K562 (cell line): Measurements from ENCODE around the gene PCSK6. TPM values are rescaled to one million over a fixed set of nuclear protein-coding genes. Genes with fewer than 3 reads are reported as not detected.

Source experiments
- ATAC-seq: fragments of 200-7000 bp; cut with Tn5 transposase; 3 replicates; pipeline ENCODE4 v1.9.1; 2020; ENCODE audit warnings: moderate library complexity
- BruUV-seq: library from RNA; stranded (reverse); fragments of 400-500 nt; replicated peaks from 2 replicates; lab custom pipeline; 2021; lab: Mats Ljungman, UMichigan
- CTCF ChIA-PET: fragments of 300-600 bp; formaldehyde crosslinking; extraction: SDS; loops from one replicate; lab custom pipeline; 2021; ENCODE audit warnings: low intra/inter-chr PET ratio; lab: Yijun Ruan, JAX
- POLR2A ChIA-PET: fragments of 300-600, 350-650 bp; sonication (Branson Sonifier 250); formaldehyde crosslinking; extraction: SDS; loops from one replicate; lab custom pipeline; 2021; ENCODE audit warnings: antibody characterized with exemption, inconsistent platforms; lab: Yijun Ruan, JAX
- DNase-seq, 4 experiments: peaks; one replicate each; pipeline versions ENCODE4 v3.0.0 to v3.0.0-alpha.2; 2011 to 2018; ENCODE audit warnings: low spot score in 3 of 4, mixed read lengths in 3 of 4; ENCODE audit errors: extremely low read depth in 1 of 4
- FAIRE-seq: peaks from 2 replicates; lab custom pipeline; 2011; peaks lifted over from hg19 to GRCh38; lab: Jason Lieb, UNC
- H2AFZ ChIP-seq: 2 replicates; pipeline ENCODE4 v1.6.0; 2011; ENCODE audit warnings: low read depth, low read length, control low read depth, inconsistent platforms
- H3K27ac ChIP-seq: fragments of 200-600 bp; 3 replicates; pipeline ENCODE4 v1.8.0; 2011; ENCODE audit warnings: low read depth, mild to moderate bottlenecking, control low read depth, inconsistent platforms, low read length, moderate library complexity, mixed read lengths; ENCODE audit errors: extremely low read depth
- H3K27me3 ChIP-seq, 2 experiments: fragments of 300-600 bp in 1 of 2; 2 replicates in 1 of 2; 3 replicates in 1 of 2; pipeline versions ENCODE4 v1.6.0 to v1.8.0; 2011; ENCODE audit warnings: inconsistent platforms in 2 of 2, low read length in 2 of 2, mild to moderate bottlenecking in 1 of 2, mixed read lengths in 1 of 2, moderate library complexity in 1 of 2; ENCODE audit not compliant: control insufficient read depth in 2 of 2, insufficient read depth in 2 of 2
- H3K36me3 ChIP-seq: fragments of 300-600 bp; 3 replicates; pipeline ENCODE4 v1.8.0; 2011; ENCODE audit warnings: mild to moderate bottlenecking, low read length, inconsistent platforms; ENCODE audit not compliant: control insufficient read depth, insufficient read depth
- H3K4me1 ChIP-seq, 2 experiments: fragments of 200-600 bp in 1 of 2; replicated peaks in 1 of 2; 2 replicates in 1 of 2; 3 replicates in 1 of 2; pipeline versions ENCODE4 v1.5.1 to v1.8.0; 2011; ENCODE audit warnings: inconsistent platforms in 2 of 2, low read length in 2 of 2, mild to moderate bottlenecking in 1 of 2, mixed read lengths in 1 of 2, moderate library complexity in 1 of 2; ENCODE audit not compliant: control insufficient read depth in 2 of 2, insufficient read depth in 2 of 2
- H3K4me2 ChIP-seq: 2 replicates; pipeline ENCODE4 v1.6.1; 2011; ENCODE audit warnings: low read length, control low read depth, inconsistent platforms, mixed read lengths; ENCODE audit not compliant: insufficient read depth
- H3K4me3 ChIP-seq: fragments of 200-600 bp; sonication (generic), shearing (Covaris generic); 2 replicates; pipeline ENCODE4 v1.5.1; 2016; ENCODE audit warnings: control low read depth, inconsistent platforms
- H3K79me2 ChIP-seq: fragments of 200-600 bp; 3 replicates; pipeline ENCODE4 v1.8.0; 2011; ENCODE audit warnings: low read length, inconsistent platforms; ENCODE audit not compliant: control insufficient read depth, insufficient read depth
- H3K9ac ChIP-seq, 2 experiments: 2 replicates each; pipeline versions ENCODE4 v1.6.0 to v1.6.1; 2011; ENCODE audit warnings: low read depth in 2 of 2, low read length in 2 of 2, control low read depth in 1 of 2, inconsistent platforms in 1 of 2, mild to moderate bottlenecking in 1 of 2, mixed read lengths in 1 of 2; ENCODE audit not compliant: insufficient read depth in 1 of 2
- H3K9me1 ChIP-seq: one replicate; pipeline ENCODE4 v1.6.0; 2011; ENCODE audit warnings: inconsistent platforms, mild to moderate bottlenecking, low read length, moderate library complexity; ENCODE audit not compliant: control insufficient read depth, insufficient read depth
- H3K9me3 ChIP-seq: replicated peaks from 2 replicates; pipeline ENCODE4 v1.5.1; 2011; ENCODE audit warnings: low read depth, low read length, inconsistent platforms; ENCODE audit not compliant: control insufficient read depth, insufficient read depth
- H4K20me1 ChIP-seq: replicated peaks from 2 replicates; pipeline ENCODE4 v1.6.1; 2011; ENCODE audit warnings: low read length, inconsistent platforms, mixed read lengths; ENCODE audit not compliant: control insufficient read depth, insufficient read depth
- MTA3 ChIP-seq: fragments of 450-650 bp; formaldehyde crosslinking; IDR thresholded peaks from 2 replicates; pipeline ENCODE4 v1.6.1; 2017; ENCODE audit warnings: mild to moderate bottlenecking, borderline replicate concordance
- NFXL1 ChIP-seq: fragments of 450-650 bp; formaldehyde crosslinking; IDR thresholded peaks from 2 replicates; pipeline ENCODE4 v1.4.0; 2021; ENCODE audit warnings: mild to moderate bottlenecking
- POLR2B ChIP-seq: fragments of 450-650 bp; IDR thresholded peaks from 2 replicates; pipeline ENCODE4 v1.6.1; 2018; ENCODE audit warnings: low read depth; ENCODE audit not compliant: partially characterized antibody
- RHOXF2B ChIP-seq: fragments of 250-450 bp; sonication (Bioruptor Pico); conservative IDR thresholded peaks from 2 replicates; pipeline ENCODE4 v1.5.1; 2021
- SRSF9 ChIP-seq: fragments of 200-400 bp; formaldehyde crosslinking; IDR thresholded peaks from 2 replicates; pipeline ENCODE4 v1.6.1; 2017; ENCODE audit warnings: low read depth, low read length, borderline replicate concordance
- TOE1 ChIP-seq, 2 experiments: fragments of 450-650 bp in 1 of 2; sonication (generic) in 1 of 2; formaldehyde crosslinking in 1 of 2; IDR thresholded peaks; 2 replicates each; pipeline versions ENCODE4 v1.7.1 to v1.8.0; 2016 to 2022; ENCODE audit warnings: borderline replicate concordance in 2 of 2, mild to moderate bottlenecking in 2 of 2, antibody characterized with exemption in 1 of 2, inconsistent platforms in 1 of 2, low read depth in 1 of 2, missing genetic modification reagents in 1 of 2, moderate library complexity in 1 of 2
- ZBTB1 ChIP-seq: sonication (generic); formaldehyde crosslinking; IDR thresholded peaks from 2 replicates; pipeline ENCODE4 v1.8.1; 2023; ENCODE audit warnings: missing genetic modification reagents, low read depth, mild to moderate bottlenecking, borderline replicate concordance
- ZNF778 ChIP-seq: fragments of 450-650 bp; formaldehyde crosslinking; IDR thresholded peaks from 2 replicates; pipeline ENCODE4 v1.4.0; 2020; ENCODE audit warnings: mild to moderate bottlenecking, moderate library complexity
- WGBS: fragments of 100-300 bp; shearing (Covaris generic); methylation state at CpG from one replicate; pipeline ENCODE4 v1.1.6; 2016; ENCODE audit warnings: low coverage, mixed read lengths; ENCODE audit not compliant: insufficient coverage; ENCODE audit errors: missing lambda C conversion rate; 5-methylcytosine and 5-hydroxymethylcytosine counted together
- in situ Hi-C: fragments of 300-500 bp; cut with MboI; formaldehyde crosslinking; loops from 4 replicates; pipeline ENCODE4 v1.15.0; 2018; ENCODE audit warnings: inconsistent platforms, mixed read lengths
- intact Hi-C: fragments of 100-400 bp; cut with micrococcal nuclease; formaldehyde crosslinking; loops from 2 replicates; pipeline ENCODE4 v1.14.2; 2022
- polyA plus RNA-seq, 8 experiments: library from polyadenylated mRNA; depleted of rRNA in 4 of 8; stranded (reverse) in 5 of 8; unstranded in 3 of 8; fragments of >200 nt; fragmentation: Nextera tagmentation in 2 of 8; fragmentation: Illumina TruSeq in 1 of 8; extraction: Ambion mirVana in 2 of 8; extraction: Trizol in 1 of 8; gene quantifications; 2 replicates each; pipeline versions ENCODE4 v1.2.1 to v1.2.3, GENCODE V29; 2011 to 2014; ENCODE audit warnings: inconsistent platforms in 1 of 8, missing spikeins in 1 of 8
- total RNA-seq, 7 experiments: library from RNA; depleted of rRNA in 6 of 7; stranded (reverse); fragments of >200 nt in 6 of 7; fragmentation: Illumina TruSeq in 2 of 7; extraction: Trizol in 2 of 7; gene quantifications; 2 replicates each; pipeline versions ENCODE4 v1.2.1 to v1.2.3, GENCODE V29; 2011 to 2021; ENCODE audit warnings: low replicate concordance in 1 of 7
- TF ChIP-seq, protein P1 (sequence below), 3 experiments: fragments of 200-800 bp in 1 of 3; sonication (Bioruptor generic) in 1 of 3; sonication (generic) in 1 of 3; formaldehyde crosslinking in 1 of 3; IDR thresholded peaks; 2 replicates each; pipeline versions ENCODE4 v1.6.1 to v1.8.0; 2016 to 2022; ENCODE audit warnings: mild to moderate bottlenecking in 2 of 3, missing compliant biosample characterization in 2 of 3, missing genetic modification characterization in 2 of 3, missing genetic modification reagents in 1 of 3
- TF ChIP-seq, protein P2 (sequence below), 2 experiments: fragments of 450-650 bp in 1 of 2; sonication (generic) in 1 of 2; formaldehyde crosslinking in 1 of 2; IDR thresholded peaks; 2 replicates each; pipeline versions ENCODE4 v1.7.1 to v1.9.0; 2016 to 2022; ENCODE audit warnings: inconsistent platforms in 1 of 2, mild to moderate bottlenecking in 1 of 2, missing genetic modification reagents in 1 of 2

Gene PCSK6
- total and polyA plus RNA-seq, 9 of the 15 experiments (the other 6 are each of a cell fraction or from before 2014, with no cell fraction given) = 2.2 to 32.6 (median 14.5) TPM

DNA sequence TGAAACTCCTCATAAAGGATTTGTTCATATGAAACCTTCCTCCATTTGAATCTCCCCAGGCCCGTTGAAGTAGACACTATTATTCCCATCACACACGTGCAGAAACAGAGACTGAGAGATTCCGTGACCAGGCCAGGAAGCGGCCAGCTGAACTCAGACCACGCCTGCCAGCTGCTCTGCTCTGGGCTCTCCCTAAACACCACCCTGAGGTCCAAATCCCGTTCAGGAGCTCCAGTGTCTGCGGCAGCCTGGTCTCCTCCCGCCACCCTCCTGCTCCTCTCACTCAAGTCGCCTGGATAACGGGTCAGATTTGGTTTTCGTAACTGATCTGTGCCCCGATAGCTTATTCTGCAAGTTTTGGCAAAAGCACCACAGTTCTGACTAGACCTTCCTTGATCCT is 140.9 kb downstream of the PCSK6 start:
- CTCF ChIA-PET = no interaction called here
- Histone ChIP-seq H3K79me2 (no peaks in the 10 kb centered on the region), H2AFZ (no peak overlapping the region), H3K36me3 (no peaks in the 10 kb centered on the region), H3K4me2 (no peak overlapping the region), H3K9me3 (no peaks in the 10 kb centered on the region), H3K27me3 (peaks cover 0 to 22% of the 10 kb centered on the region in 2 experiments; a peak in 2 of 5 replicates), H3K9ac (no peak overlapping the region; a peak in 1 of 4 replicates), H3K9me1 (no peaks in the 10 kb centered on the region), H3K27ac (no peak overlapping the region), H3K4me3 (no peak overlapping the region), H4K20me1 (no peaks in the 10 kb centered on the region), H3K4me1 (no peaks in the 10 kb centered on the region; a peak in 1 of 5 replicates)
- POLR2A ChIA-PET = no interaction called here
- DNase-seq = no peak
- in situ Hi-C loops (no loop called here), intact Hi-C loops (no loop called here)
- WGBS = 44% methylated on average over 12 of the region's 12 CpGs
- FAIRE-seq = no peak
- BruUV-seq = no TSS peak
- ATAC-seq = no peak
- TF ChIP-seq SRSF9 = no peak
- TF ChIP-seq ZBTB1 (CRISPR knock-in tag) = no peak
- TF ChIP-seq TOE1 (IDR thresholded peaks at IDR 0.05; ENCODE audit: borderline replicate concordance) = no peak
- TF ChIP-seq TOE1 (CRISPR knock-in tag; IDR thresholded peaks at IDR 0.05; ENCODE audit: borderline replicate concordance, low read depth) = no peak
- TF ChIP-seq RHOXF2B (CRISPR knock-in tag) = no peak
- no peak for TF ChIP-seq NFXL1 (CRISPR knock-in tag)
- no peak for TF ChIP-seq POLR2B
- no peak for TF ChIP-seq ZNF778 (CRISPR knock-in tag)
- TF ChIP-seq MTA3 = no peak
- TF ChIP-seq, protein P1, sequence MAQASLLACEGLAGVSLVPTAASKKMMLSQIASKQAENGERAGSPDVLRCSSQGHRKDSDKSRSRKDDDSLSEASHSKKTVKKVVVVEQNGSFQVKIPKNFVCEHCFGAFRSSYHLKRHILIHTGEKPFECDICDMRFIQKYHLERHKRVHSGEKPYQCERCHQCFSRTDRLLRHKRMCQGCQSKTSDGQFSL (CRISPR knock-in tag; IDR thresholded peaks at IDR 0.05) = no peak
- TF ChIP-seq, protein P1 (tag; IDR thresholded peaks at IDR 0.05) = no peak
- TF ChIP-seq, protein P2, sequence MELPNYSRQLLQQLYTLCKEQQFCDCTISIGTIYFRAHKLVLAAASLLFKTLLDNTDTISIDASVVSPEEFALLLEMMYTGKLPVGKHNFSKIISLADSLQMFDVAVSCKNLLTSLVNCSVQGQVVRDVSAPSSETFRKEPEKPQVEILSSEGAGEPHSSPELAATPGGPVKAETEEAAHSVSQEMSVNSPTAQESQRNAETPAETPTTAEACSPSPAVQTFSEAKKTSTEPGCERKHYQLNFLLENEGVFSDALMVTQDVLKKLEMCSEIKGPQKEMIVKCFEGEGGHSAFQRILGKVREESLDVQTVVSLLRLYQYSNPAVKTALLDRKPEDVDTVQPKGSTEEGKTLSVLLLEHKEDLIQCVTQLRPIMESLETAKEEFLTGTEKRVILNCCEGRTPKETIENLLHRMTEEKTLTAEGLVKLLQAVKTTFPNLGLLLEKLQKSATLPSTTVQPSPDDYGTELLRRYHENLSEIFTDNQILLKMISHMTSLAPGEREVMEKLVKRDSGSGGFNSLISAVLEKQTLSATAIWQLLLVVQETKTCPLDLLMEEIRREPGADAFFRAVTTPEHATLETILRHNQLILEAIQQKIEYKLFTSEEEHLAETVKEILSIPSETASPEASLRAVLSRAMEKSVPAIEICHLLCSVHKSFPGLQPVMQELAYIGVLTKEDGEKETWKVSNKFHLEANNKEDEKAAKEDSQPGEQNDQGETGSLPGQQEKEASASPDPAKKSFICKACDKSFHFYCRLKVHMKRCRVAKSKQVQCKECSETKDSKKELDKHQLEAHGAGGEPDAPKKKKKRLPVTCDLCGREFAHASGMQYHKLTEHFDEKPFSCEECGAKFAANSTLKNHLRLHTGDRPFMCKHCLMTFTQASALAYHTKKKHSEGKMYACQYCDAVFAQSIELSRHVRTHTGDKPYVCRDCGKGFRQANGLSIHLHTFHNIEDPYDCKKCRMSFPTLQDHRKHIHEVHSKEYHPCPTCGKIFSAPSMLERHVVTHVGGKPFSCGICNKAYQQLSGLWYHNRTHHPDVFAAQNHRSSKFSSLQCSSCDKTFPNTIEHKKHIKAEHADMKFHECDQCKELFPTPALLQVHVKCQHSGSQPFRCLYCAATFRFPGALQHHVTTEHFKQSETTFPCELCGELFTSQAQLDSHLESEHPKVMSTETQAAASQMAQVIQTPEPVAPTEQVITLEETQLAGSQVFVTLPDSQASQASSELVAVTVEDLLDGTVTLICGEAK (IDR thresholded peaks at IDR 0.05) = no peak
- TF ChIP-seq, protein P2 (CRISPR knock-in tag; IDR thresholded peaks at IDR 0.05) = no peak
